HG03571 (cell line): ENCODE results near the gene CWC15.
"Not testable (repeated sequence)": the region's sequence is repeated elsewhere in the genome, so short reads cannot be mapped to it uniquely, and the experiment has no call there.

Experiments used
- ATAC-seq: cut with Tn5 transposase; IDR thresholded peaks from one replicate; pipeline ENCODE4 v1.9.1; 2021; ENCODE audit not compliant: unreplicated experiment

Gene CWC15

GRCh38 chr11:94922321-94923003 lies 50.9 kb downstream of the CWC15 start:
- ATAC-seq: no peak

GRCh38 chr11:94920311-94920710 lies 53.0 kb downstream of the CWC15 start:
- ATAC-seq: no peak

DNA sequence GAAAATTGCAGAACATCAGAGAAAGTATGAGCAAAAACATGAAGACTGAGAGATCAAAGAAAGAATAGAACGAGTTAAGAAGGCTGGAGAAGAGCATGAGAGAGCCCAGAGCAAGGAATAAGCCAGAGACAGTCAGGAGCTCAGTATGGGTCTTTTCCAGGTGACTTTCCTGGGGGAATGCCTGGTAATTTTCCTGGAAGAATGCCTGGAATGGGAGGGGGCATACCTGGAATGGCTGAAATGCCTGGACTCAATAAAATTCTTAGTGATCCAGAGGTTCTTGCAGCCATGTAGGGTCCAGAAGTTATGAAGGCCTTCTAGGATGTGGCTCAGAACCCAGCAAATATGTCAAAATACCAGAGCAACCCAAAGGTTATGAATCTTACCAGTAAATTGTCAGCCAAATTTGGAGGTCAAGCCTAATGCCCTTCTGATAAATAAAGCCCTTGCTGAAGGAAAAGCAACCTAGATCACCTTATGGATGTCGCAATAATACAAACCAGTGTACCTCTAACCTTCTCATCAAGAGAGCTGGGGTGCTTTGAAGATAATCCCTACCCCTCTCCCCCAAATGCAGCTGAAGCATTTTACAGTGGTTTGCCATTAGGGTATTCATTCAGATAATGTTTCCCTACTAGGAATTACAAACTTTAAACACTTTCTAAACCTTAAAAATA lies 59.5 kb downstream of the CWC15 start:
- ATAC-seq: not testable (repeated sequence)

- no peak for ATAC-seq
Measured at GRCh38 chr11:94912806-94913205, 60.5 kb downstream of the CWC15 start.
